ENCODE data around the gene TFAP2B.

TFAP2B gene

GRCh38 chr6:50818673-50819072, at the start of gene TFAP2B:
TSS of gene TFAP2B (plus strand) at chr6:50818871. CDS start at chr6:50818892, 21 bp downstream.
- DNase-seq, result no peak

- DNase-seq, result no peak
Measured at GRCh38 chr6:50778696-50779095, 40.0 kb upstream of the TFAP2B start.

GRCh38 chr6:50780382-50780781, 38.3 kb upstream of the TFAP2B start:
- DNase-seq, result no peak

- no peak for DNase-seq
Measured at GRCh38 chr6:50785921-50786320, 32.8 kb upstream of the TFAP2B start.

GRCh38 chr6:50791900-50792508, 26.7 kb upstream of the TFAP2B start:
- no peak for DNase-seq

GRCh38 chr6:50792771-50793170, 25.9 kb upstream of the TFAP2B start:
- DNase-seq, result no peak

- DNase-seq, result no peak
Measured at GRCh38 chr6:50795574-50795973, 23.1 kb upstream of the TFAP2B start.

GRCh38 chr6:50804283-50804682, 14.4 kb upstream of the TFAP2B start:
- DNase-seq, result no peak

GRCh38 chr6:50807035-50807434, 11.6 kb upstream of the TFAP2B start:
- DNase-seq, result no peak

- DNase-seq, result no peak
Measured at GRCh38 chr6:50815436-50816114, 3.1 kb upstream of the TFAP2B start.

- no peak for DNase-seq
Measured at GRCh38 chr6:50816115-50816675, 2.5 kb upstream of the TFAP2B start.

- DNase-seq, result no peak
Measured at GRCh38 chr6:50816947-50817645, 1.6 kb upstream of the TFAP2B start.

- DNase-seq, result no peak
Measured at GRCh38 chr6:50817646-50817950, 1.1 kb upstream of the TFAP2B start.

- no peak for DNase-seq
Measured at GRCh38 chr6:50818020-50818419, 651 bp upstream of the TFAP2B start.

GRCh38 chr6:50819466-50819903, 814 bp downstream of the TFAP2B start:
- DNase-seq, result no peak

GRCh38 chr6:50819904-50820868, 1.5 kb downstream of the TFAP2B start:
- DNase-seq, result no peak

GRCh38 chr6:50820869-50821264, 2.2 kb downstream of the TFAP2B start:
- no peak for DNase-seq

- DNase-seq, result no peak
Measured at GRCh38 chr6:50821441-50822077, 2.9 kb downstream of the TFAP2B start.

- no peak for DNase-seq
Measured at GRCh38 chr6:50822078-50822476, 3.4 kb downstream of the TFAP2B start.

GRCh38 chr6:50823094-50823920, 4.6 kb downstream of the TFAP2B start:
- DNase-seq, result no peak

- DNase-seq, result no peak
Measured at GRCh38 chr6:50824552-50824951, 5.9 kb downstream of the TFAP2B start.

All from 8988T (cell line).